ENCODE results near the gene CCDC60.

Gene CCDC60

DNA sequence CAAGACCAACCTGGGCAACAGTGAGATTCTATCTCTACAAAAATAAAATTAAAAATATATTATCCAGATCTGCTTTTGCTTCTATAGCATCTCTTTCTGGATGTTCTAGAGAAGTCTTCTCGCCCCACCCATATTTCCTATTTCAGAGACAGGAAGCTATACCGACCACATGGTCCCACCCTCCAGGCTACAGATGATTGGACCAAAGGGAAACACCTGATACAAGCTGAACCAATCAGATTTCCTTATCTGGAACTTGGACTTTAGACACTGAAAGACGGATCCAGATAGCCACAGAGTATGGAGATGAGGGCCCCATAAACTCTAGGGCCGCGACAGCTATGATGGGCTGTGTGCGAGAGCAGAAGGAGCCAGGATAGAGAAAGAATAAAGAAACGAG lies 48.7 kb downstream of the CCDC60 start:
- H3K9ac ChIP-seq = no peak overlapping the region
- no peak overlapping the region for H3K27ac ChIP-seq
- no peaks in the 10 kb centered on the region for H3K4me1 ChIP-seq (ENCODE audit: low read depth, poor library complexity, severe bottlenecking)
- H3K36me3 ChIP-seq (ENCODE audit: insufficient read depth) = no peaks in the 10 kb centered on the region
- H3K4me2 ChIP-seq = no peak overlapping the region
- no peaks in the 10 kb centered on the region for H4K20me1 ChIP-seq (ENCODE audit: insufficient read depth)
- TF ChIP-seq, protein P1, sequence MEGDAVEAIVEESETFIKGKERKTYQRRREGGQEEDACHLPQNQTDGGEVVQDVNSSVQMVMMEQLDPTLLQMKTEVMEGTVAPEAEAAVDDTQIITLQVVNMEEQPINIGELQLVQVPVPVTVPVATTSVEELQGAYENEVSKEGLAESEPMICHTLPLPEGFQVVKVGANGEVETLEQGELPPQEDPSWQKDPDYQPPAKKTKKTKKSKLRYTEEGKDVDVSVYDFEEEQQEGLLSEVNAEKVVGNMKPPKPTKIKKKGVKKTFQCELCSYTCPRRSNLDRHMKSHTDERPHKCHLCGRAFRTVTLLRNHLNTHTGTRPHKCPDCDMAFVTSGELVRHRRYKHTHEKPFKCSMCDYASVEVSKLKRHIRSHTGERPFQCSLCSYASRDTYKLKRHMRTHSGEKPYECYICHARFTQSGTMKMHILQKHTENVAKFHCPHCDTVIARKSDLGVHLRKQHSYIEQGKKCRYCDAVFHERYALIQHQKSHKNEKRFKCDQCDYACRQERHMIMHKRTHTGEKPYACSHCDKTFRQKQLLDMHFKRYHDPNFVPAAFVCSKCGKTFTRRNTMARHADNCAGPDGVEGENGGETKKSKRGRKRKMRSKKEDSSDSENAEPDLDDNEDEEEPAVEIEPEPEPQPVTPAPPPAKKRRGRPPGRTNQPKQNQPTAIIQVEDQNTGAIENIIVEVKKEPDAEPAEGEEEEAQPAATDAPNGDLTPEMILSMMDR (conservative IDR thresholded peaks at IDR 0.05; ENCODE audit: low read depth, low read length) = no peak
- H3K79me2 ChIP-seq (ENCODE audit: insufficient read depth, low read depth) = no peaks in the 10 kb centered on the region
- no peak overlapping the region for H2AFZ ChIP-seq (ENCODE audit: low read depth)
- H3K27me3 ChIP-seq (ENCODE audit: insufficient read depth, low read depth) = no peaks in the 10 kb centered on the region
- H3K4me3 ChIP-seq (IDR thresholded peaks at IDR 0.05; ENCODE audit: insufficient read depth, low read depth, low read length) = no peak overlapping the region

DNA sequence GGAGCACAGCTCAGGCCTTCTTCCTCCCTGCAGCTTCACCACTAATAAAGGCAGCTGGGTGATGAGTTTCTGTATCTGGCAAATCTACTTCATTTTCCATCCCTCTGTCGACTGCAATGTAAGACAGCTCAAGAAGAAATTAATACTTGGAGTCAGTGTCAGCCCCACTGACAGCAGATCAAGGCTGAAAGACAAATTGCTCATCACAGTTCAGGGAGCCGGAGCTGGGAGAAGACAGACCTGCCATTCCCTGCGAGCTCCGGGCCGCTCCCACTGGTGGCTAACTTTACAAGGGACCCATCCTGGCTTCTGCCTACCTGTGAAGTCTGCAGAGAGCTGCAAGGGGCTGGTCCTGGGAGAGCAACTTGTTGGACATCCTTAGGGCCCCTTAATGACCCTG lies 49.8 kb downstream of the CCDC60 start:
- TF ChIP-seq, protein P1 (conservative IDR thresholded peaks at IDR 0.05; ENCODE audit: low read depth, low read length) = no peak
- H4K20me1 ChIP-seq (ENCODE audit: insufficient read depth) = no peaks in the 10 kb centered on the region
- no peaks in the 10 kb centered on the region for H3K79me2 ChIP-seq (ENCODE audit: insufficient read depth, low read depth)
- no peak overlapping the region for H3K4me3 ChIP-seq (IDR thresholded peaks at IDR 0.05; ENCODE audit: insufficient read depth, low read depth, low read length)
- H3K9ac ChIP-seq = no peak overlapping the region
- no peaks in the 10 kb centered on the region for H3K27me3 ChIP-seq (ENCODE audit: insufficient read depth, low read depth)
- no peak overlapping the region for H3K4me2 ChIP-seq
- H3K27ac ChIP-seq = no peak overlapping the region
- no peaks in the 10 kb centered on the region for H3K4me1 ChIP-seq (ENCODE audit: low read depth, poor library complexity, severe bottlenecking)
- H2AFZ ChIP-seq (ENCODE audit: low read depth) = no peak overlapping the region
- no peaks in the 10 kb centered on the region for H3K36me3 ChIP-seq (ENCODE audit: insufficient read depth)

DNA sequence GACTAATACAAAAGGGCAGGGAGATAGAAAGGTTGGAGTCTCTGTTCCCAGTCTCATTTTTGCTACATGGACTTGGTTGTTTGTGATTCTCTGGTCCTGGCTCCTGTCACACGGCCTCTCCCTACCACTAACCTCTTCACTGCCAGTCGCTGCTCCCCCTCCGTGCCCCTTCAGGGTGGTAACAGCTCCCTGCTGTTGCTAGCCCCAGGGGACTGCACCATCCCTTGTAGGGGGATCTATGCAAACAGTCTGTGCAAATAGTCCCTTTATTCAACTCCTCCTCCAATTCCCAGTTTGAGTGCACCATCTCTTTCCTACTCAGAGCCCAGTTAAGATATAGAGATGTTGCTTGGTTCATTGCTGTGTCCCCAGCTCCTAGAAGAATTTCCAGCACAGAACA lies 51.1 kb downstream of the CCDC60 start:
- H4K20me1 ChIP-seq (ENCODE audit: insufficient read depth) = no peaks in the 10 kb centered on the region

DNA sequence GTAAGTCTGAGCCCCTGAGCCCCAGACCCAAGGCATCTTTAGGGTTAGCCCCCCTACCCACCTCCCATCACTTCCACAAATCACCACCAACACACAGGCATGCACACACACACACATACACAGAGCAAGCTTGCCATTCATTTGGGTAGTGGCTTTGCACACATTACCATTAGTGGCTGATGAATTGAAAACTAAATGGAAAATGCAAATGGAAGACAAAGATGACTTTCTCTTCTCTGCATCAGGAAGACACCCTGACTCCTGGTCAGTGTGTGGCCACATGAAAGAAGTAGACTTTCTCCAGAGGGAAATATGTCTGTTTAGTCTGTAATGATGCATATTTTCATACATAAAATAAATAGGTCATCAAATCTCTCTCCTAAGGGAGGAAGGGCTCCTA lies 55.2 kb downstream of the CCDC60 start:
- Histone ChIP-seq H3K27ac (no peak overlapping the region), H3K4me3 (IDR thresholded peaks at IDR 0.05; ENCODE audit: insufficient read depth, low read depth, low read length) (no peak overlapping the region), H3K4me2 (no peak overlapping the region), H4K20me1 (ENCODE audit: insufficient read depth) (no peaks in the 10 kb centered on the region), H3K36me3 (ENCODE audit: insufficient read depth) (no peaks in the 10 kb centered on the region), H3K4me1 (ENCODE audit: low read depth, poor library complexity, severe bottlenecking) (no peaks in the 10 kb centered on the region), H3K9ac (no peak overlapping the region), H2AFZ (ENCODE audit: low read depth) (no peak overlapping the region), H3K79me2 (ENCODE audit: insufficient read depth, low read depth) (no peaks in the 10 kb centered on the region), H3K27me3 (ENCODE audit: insufficient read depth, low read depth) (no peaks in the 10 kb centered on the region)
- TF ChIP-seq, protein P1 (conservative IDR thresholded peaks at IDR 0.05; ENCODE audit: low read depth, low read length) = no peak

More for the DNA sequence above, 51.1 kb downstream of the CCDC60 start:
- H3K36me3 ChIP-seq (ENCODE audit: insufficient read depth) = no peaks in the 10 kb centered on the region
- H3K9ac ChIP-seq = no peak overlapping the region
- no peaks in the 10 kb centered on the region for H3K27me3 ChIP-seq (ENCODE audit: insufficient read depth, low read depth)
- no peak overlapping the region for H3K4me2 ChIP-seq
- no peak overlapping the region for H3K4me3 ChIP-seq (IDR thresholded peaks at IDR 0.05; ENCODE audit: insufficient read depth, low read depth, low read length)
- TF ChIP-seq, protein P1 (conservative IDR thresholded peaks at IDR 0.05; ENCODE audit: low read depth, low read length) = no peak
- no peak overlapping the region for H2AFZ ChIP-seq (ENCODE audit: low read depth)
- H3K79me2 ChIP-seq (ENCODE audit: insufficient read depth, low read depth) = no peaks in the 10 kb centered on the region
- H3K4me1 ChIP-seq (ENCODE audit: low read depth, poor library complexity, severe bottlenecking) = no peaks in the 10 kb centered on the region
- no peak overlapping the region for H3K27ac ChIP-seq
